ENCODE data around the gene DNASE1L2.
"Not testable (repeated sequence)": the region's sequence is repeated elsewhere in the genome, so short reads cannot be mapped to it uniquely, and the experiment has no call there.

Gene DNASE1L2

GRCh38 chr16:2237493-2238149 lies 1.4 kb downstream of the DNASE1L2 start:
- Histone ChIP-seq H3K36me3 (peaks cover 95% of the 10 kb centered on the region), H3K27ac (no peak overlapping the region; the same call in 1 of the 2 replicates), H3K4me3 (ENCODE audit: low read depth, low read length) (no peak overlapping the region), H3K27me3 (ENCODE audit: insufficient read depth, low read depth, severe bottlenecking) (no peaks in the 10 kb centered on the region), H3K9me3 (ENCODE audit: severe bottlenecking) (no peaks in the 10 kb centered on the region)
- TF ChIP-seq CTCF (IDR thresholded peaks at IDR 0.05; ENCODE audit: low read depth, low read length), result no peak
- no peak for DNase-seq

- peak overlapping the region; percentile 25 for H3K27ac ChIP-seq
- TF ChIP-seq CTCF (IDR thresholded peaks at IDR 0.05; ENCODE audit: low read depth, low read length), result no peak
- no peak overlapping the region for H3K4me3 ChIP-seq (ENCODE audit: low read depth, low read length)
- peaks cover 95% of the 10 kb centered on the region for H3K36me3 ChIP-seq
- H3K27me3 ChIP-seq (ENCODE audit: insufficient read depth, low read depth, severe bottlenecking), result no peaks in the 10 kb centered on the region
- no peak for DNase-seq
- no peaks in the 10 kb centered on the region for H3K9me3 ChIP-seq (ENCODE audit: severe bottlenecking)
Observed at GRCh38 chr16:2238150-2238837, 2.0 kb downstream of the DNASE1L2 start.

- Histone ChIP-seq H3K27me3 (ENCODE audit: insufficient read depth, low read depth, severe bottlenecking) (no peaks in the 10 kb centered on the region), H3K4me3 (ENCODE audit: low read depth, low read length) (no peak overlapping the region), H3K27ac (peak overlapping the region; percentile 25), H3K9me3 (ENCODE audit: severe bottlenecking) (no peaks in the 10 kb centered on the region), H3K36me3 (peaks cover 95% of the 10 kb centered on the region)
- DNase-seq, result no peak
- no peak for TF ChIP-seq CTCF (IDR thresholded peaks at IDR 0.05; ENCODE audit: low read depth, low read length)
Observed at GRCh38 chr16:2238838-2239675, 2.8 kb downstream of the DNASE1L2 start.

- H3K27me3 ChIP-seq (ENCODE audit: insufficient read depth, low read depth, severe bottlenecking); H3K4me3 ChIP-seq (ENCODE audit: low read depth, low read length); H3K27ac ChIP-seq; DNase-seq; H3K9me3 ChIP-seq (ENCODE audit: severe bottlenecking): not testable (repeated sequence)
- peaks cover 97% of the 10 kb centered on the region for H3K36me3 ChIP-seq
Observed at GRCh38 chr16:2240331-2240730, 4.1 kb downstream of the DNASE1L2 start.

- Histone ChIP-seq H3K4me3 (ENCODE audit: low read depth, low read length) (no peak overlapping the region), H3K27me3 (ENCODE audit: insufficient read depth, low read depth, severe bottlenecking) (no peaks in the 10 kb centered on the region), H3K27ac (peak overlapping the region; percentile 36; the same call in 1 of the 2 replicates), H3K36me3 (peaks cover 98% of the 10 kb centered on the region), H3K9me3 (ENCODE audit: severe bottlenecking) (no peaks in the 10 kb centered on the region)
- no peak for DNase-seq
- TF ChIP-seq CTCF (IDR thresholded peaks at IDR 0.05; ENCODE audit: low read depth, low read length), result no peak
Observed at GRCh38 chr16:2242598-2242997, 6.4 kb downstream of the DNASE1L2 start.

- TF ChIP-seq CTCF (IDR thresholded peaks at IDR 0.05; ENCODE audit: low read depth, low read length), result peak; percentile 31; the same call in 1 of the 2 replicates
- Histone ChIP-seq H3K9me3 (ENCODE audit: severe bottlenecking) (no peaks in the 10 kb centered on the region), H3K27me3 (ENCODE audit: insufficient read depth, low read depth, severe bottlenecking) (no peaks in the 10 kb centered on the region), H3K4me3 (ENCODE audit: low read depth, low read length) (no peak overlapping the region), H3K27ac (no peak overlapping the region), H3K36me3 (peaks cover 93% of the 10 kb centered on the region)
- DNase-seq, result no peak
Observed at GRCh38 chr16:2243031-2243528, 6.8 kb downstream of the DNASE1L2 start.
